Mucosa of gallbladder (tissue), 1 donor: Measurements from ENCODE around the gene TSSK6. TPM values are rescaled to one million over a fixed set of nuclear protein-coding genes. Genes with fewer than 3 reads are reported as not detected.

Experiments used
- DNase-seq: peaks from one replicate; pipeline ENCODE4 v3.0.0-alpha.2; 2020; ENCODE audit warnings: low spot score
- total RNA-seq: library from RNA; stranded (reverse); gene quantifications from one replicate; pipeline ENCODE4 v1.2.1, GENCODE V29; 2021
- donor health status: DM: no; HTN: no; CAD: no.

The TSSK6 gene
- total RNA-seq, 1 donor from 2014 or later: 3.3 TPM

DNA sequence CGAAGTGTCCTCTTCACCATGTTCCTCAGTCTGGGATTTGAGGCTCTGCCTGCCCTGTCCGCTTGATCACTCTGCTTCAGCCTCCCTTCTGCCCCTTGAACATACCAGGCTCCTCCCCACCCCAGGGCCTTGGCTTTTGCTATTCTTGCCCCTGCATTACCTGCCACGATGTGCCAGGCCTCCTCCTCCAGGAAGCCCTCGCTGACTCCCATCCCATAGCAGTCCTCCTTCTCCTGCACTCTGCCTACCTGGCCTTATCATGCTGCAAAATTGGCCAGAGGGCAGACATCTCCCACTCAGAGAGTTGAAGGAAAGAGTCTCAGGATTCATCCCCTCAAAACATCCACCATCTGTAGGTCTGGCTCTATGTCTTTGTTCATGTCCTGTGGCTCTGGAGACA lies 15.5 kb upstream of the TSSK6 start:
- no peak for DNase-seq

DNA sequence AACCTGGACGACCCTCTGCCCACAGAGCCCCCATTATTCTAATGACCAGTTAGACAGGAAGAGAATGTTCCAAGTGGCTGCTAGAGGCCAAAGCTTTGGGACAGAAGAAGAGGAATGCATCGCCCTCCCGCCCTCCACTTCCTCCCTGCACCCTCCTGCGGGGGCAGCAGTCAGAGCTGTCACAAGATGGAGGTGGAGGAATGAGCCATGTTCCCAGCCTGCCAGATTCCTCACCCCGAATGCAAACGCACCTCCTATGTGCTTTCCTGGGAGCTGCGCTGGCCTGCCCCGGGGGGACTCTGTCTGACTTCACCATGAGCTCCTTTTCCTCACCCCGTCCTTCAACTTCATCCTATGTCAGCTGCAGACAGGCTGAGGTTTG lies 15.1 kb upstream of the TSSK6 start:
- no peak for DNase-seq

DNA sequence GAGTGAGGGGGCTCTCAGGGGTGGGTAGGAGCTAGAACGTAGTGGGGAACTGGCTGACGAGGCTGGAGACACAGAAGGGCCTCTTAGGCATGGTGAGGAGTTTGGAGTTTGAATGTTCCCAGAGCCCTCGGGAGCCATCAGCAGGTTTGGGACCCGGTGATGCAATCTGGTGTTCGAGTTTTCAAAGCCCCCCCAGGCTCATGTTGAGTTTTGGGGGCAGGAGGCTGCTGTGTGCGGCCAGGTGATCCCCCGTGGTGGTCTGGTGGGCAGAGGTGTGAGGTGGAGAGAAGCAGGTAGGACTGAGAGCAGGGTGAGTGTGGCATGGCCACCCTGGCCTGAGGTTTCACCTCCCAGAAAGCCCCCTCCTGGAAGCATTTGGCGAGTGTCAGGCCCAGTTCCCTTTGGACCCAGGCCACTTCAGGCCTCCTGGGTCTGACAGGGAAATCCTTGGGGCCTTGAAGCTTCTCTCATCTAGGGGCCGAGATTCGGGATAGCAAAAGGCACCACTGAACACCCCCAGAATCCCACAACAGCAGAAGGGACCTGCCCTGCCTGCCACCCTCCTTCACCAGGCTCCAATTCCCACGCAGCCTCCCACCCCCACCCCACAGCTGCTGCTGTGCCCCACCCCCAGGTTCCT lies 14.6 kb upstream of the TSSK6 start:
- no peak for DNase-seq

DNA sequence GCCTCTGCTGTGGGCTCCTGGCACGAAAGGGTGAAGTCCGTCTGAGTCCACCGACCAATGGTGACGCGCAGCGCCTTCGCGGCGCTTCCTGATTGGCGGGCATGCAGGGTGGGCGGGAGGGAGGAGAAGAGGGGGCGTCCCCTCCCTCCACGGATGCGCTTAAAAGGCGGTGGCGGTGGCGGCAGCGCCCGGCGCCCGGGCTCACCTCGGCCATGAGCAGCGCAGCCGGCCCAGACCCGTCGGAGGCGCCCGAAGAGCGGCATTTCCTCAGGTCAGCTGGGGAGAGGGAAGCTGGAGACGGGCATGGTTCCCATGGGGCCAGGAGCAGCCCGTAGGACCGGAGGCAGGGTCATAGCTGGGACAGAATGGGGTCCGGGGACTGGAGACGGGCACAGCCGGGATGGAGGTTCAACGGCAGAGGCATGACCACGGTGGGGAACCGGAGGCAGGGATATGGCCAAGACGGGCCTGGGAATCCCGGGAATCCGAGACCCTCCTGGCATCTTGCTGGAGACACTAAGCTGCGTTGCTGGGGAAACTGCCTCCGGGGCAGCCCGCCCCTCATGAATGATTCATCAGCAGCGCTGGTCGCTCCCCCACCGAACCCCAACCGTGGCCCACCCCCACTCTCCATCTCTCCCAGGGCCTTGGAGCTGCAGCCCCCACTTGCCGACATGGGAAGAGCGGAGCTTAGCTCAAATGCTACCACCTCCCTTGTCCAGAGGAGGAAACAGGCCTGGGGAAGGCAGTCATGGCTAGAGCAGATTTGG lies 13.6 kb upstream of the TSSK6 start, which contains the start of gene YJEFN3:
YJEFN3 (plus strand) TSS at position 191 of the 770 bp plus-strand sequence; CDS start at position 213, 22 bp downstream.
- DNase-seq: peak; percentile 36

DNA sequence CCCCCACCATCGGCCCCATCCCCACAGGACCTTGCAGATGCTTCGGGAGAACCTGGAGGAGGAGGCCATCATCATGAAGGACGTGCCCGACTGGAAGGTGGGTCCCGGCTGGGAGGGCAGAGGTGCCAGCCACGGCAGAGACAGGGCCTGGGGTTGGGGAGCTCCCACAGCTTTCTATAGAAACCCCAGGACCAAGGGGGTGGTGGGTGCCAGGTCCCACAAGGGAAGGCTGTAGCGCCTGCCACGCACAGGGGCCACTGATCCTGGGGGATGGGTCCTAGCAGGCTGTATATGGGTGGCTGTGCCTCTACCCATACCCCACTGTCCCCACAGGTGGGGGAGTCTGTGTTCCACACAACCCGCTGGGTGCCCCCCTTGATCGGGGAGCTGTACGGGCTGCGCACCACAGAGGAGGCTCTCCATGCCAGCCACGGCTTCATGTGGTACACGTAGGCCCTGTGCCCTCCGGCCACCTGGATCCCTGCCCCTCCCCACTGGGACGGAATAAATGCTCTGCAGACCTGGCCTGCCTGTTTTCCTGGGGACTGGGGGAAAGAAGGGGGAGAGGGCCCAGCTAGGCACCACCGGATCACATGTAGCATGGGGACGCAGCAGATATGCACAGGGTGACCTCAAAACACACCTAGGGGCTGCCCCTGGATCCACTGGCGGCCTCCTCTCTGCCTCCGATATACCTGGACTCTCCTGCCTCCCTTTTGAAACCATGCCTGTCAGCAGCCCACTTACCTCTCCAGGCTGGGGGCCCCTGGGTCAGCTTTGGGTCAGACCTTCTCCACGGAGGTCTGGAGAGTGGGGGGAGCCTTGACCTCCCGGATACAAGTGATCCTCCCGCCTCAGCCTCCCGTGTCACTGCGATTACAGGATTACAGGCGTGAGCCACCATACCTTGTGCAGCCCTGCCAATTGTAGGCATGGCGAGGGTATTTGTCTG lies 12.6 kb upstream of the TSSK6 start:
- no peak for DNase-seq

DNA sequence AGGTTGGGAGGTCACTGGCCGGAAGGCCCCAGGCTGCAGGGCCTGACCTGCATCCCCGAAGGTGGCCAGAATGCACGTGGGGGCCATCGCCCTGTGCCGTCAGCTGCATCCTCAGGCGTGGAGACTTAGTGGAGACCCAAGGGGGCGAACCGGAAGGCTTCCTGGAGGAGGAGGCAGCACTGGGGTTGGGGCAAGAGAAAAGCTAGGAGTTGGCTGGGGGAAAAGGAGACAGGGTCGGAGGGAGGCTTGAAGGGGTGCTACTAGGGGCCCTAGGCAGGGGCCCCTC lies 12.0 kb upstream of the TSSK6 start:
- DNase-seq: no peak

DNA sequence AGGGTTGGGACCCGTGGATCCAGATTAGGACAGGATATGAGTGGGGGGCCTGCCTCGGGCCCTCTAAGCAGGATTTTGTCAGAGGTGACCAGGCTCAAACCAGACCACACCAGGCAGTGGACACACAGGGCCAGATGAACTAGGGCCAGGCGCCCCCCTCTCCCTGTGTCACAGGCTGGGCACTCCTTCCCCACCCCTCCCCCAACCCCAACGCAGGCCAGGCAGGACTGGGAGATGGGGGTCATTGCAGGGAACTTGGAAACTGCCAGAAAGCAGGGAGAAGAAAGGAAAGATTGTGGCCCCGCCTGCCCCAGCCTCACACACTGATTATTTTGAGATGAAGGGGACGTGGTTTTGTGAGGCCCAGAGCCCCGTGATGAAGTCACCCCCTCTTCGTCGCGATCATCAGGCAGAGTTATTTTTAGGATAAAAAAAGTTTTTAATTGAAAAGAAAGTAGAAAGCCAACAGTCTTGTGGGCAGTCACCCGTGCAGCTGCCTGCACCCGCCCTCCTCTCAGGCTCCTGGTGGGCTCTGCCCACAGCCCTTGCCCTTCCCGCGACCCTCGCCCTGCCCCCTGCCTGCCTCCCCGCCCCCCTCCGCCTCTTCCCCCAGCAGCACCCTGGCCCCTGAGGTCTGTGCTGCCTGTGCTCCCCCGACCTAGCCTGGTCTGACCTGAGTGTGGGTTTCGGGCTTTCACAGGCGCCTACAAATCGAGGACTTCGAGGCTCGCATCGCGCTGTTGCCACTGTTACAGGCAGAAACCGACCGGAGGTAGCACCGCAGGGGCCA lies 11.4 kb upstream of the TSSK6 start:
- no peak for DNase-seq

DNA sequence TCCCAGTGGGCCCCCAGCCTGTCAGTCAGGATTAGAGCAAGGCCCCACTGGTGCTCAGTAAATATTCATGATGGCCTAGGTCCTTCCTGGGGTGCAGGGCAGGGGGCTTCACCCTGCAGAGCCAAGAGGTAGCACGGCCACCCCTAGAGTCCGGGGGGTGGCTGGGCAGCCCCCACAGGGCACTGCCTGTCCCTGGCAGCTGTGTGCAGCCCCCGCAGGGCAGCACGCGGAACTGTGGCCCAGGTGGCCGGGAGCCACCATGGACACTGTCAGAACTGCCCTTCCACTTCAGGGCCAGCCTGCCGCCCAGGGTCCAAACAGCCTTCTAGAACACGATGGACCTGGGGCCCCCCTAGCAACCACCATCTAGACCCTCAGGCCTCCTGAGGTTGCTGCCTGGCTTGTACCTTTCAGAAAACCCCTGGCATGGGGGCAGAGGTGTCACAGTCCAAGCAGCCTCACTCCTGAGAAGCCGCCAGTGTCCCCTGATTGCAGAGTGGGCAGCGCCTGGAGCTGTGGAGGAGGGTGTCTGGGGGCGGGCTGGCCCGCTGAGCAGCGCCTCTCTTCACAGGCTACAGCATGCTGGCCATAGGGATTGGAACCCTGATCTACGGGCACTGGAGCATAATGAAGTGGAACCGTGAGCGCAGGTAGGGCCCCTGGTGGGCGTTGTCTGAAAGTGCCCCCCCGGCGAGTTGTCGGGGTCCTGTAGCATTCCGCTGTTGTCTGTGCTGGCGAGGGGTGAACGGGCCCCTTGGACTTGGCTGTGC lies 10.4 kb upstream of the TSSK6 start:
- no peak for DNase-seq

DNA sequence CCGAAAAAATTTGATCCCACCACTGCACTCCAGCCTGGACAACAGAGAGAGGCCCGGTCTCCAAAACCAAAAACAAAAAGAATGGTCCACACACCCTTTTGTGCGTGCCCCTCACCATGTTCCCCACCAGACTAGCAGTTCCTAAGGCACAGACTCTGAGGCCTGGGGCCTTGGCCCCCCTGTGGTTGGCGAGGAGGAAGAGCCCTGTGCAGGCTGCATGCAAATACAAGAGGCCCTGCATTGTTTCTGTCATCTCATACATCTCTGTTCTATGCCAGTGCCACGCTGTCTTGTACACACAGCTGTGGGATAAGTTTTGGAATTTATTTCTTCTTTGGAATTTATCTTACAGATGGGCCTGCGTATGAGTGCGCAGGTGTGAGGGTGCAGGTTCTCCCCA lies 8.7 kb upstream of the TSSK6 start:
- no peak for DNase-seq

DNA sequence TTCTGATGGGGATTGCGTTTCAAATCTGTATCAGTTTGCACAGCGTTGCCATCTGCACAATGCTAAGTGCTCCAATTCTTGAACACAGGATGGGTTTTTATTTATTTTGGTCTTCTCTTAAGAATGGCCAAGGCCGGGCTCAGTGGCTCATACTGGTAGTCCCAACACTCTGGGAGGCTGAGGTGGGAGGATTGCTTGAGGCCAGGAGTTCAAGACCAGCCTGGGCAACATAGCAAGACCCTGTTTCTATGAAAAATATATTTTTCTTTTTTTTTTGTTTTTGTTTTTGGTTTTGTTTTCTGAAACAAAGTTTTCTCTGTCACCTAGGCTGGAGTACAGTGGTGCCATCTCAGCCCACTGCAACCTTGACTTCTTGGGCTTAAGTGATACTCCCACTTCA lies 7.8 kb upstream of the TSSK6 start:
- DNase-seq: no peak

DNA sequence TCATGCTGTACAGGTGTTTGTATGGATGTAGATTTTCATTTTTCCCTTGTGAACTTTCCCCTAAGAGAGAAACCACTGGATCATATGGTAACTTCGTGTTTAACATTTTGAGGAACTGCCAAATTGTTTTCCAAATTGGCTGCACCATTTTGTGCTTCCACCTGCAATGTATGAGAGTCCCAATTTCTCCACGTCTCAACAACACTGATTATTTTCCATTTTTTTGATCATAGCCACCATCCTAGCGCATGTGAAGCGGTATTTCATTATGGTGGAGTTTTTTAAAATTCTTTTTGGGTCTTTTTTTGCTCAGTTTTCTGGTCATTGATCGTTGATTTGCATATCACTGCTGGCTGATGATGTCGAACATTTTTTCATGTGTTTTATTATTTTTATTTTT lies 5.6 kb upstream of the TSSK6 start:
- DNase-seq: no peak

DNA sequence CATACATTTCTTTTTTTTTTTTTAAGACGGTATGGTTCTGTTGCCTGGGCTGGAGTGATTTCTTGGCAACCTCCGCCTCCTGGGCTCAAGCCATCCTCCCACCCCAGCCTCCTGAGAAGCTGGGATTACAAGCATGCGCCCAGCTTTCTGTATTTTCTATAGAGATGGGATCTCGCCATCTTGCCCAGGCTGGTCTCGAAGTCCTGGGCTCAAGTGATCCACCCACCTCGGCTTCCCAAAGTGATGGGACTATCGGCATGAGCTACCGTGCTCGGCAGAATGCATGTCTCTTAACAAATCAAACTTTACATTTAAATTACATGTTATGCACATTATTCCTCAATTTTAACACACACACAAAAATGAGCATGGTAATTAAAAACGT lies 1.9 kb upstream of the TSSK6 start:
- DNase-seq: no peak

DNA sequence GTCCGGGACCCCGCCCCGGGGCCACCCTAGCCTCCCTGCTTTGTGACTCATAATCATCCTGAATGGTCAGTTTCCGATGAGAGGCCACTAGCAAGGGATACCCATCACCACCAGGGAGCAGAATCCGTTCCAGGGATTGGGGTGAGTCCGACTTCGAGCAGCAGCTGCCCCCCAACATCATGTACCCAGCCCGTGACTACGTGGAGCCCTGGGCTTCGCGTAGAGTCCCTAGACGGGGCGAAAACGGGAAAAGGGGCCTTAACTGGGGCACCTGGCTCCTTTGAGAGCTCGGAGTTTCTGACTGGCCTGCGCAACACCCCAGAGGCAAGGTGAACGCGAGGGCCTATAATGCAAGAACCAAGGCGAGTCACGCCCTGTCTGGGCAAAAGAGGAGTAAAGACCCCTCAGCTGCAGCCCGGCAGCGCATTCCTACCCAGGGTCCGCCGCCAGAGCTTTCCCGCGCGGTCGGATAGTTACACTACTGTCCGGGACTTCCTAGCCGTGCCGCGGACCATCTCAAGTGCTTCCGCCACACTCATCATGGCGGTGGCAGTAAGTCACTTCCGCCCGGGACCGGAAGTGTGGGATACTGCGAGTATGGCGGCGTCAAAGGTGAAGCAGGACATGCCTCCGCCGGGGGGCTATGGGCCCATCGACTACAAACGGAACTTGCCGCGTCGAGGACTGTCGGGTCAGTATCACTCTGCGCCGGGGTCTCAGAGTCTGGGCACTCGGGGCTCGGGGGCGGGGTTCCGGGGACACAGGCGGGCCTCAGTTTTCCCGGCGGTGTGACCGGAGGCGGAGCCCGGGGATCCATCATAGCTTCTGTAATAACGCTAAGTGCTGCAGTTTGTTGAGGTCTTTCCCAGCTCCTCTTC lies 533 bp upstream of the TSSK6 start, which contains the start of gene NDUFA13:
NDUFA13 (plus strand) TSS at position 584 of the 878 bp plus-strand sequence; CDS start at position 598, 14 bp downstream.
- peak; percentile 96 for DNase-seq

DNA sequence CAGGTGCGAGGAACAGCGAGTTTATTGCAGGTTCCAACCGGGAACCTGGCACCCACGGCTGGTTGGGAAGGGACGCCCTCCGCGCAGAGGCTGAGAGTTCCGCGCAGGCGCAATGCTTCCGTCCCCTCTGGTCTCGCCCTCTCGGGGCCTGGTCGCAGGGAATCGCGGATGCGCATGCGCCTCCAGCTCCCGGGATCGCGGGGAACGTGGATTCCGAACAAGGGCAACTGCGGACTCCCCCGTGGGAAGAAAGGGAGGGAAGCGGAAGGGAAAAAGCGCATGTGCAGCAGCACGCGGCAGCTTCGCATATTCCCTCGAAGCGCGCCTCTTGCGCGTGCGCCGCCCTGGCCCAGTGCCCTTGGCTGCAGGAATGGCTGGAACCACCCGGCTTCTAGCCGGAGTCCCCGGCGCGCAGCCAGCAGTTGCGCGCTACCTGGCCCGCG lies 1.1 kb downstream of the TSSK6 start:
- DNase-seq: peak; percentile 76

DNA sequence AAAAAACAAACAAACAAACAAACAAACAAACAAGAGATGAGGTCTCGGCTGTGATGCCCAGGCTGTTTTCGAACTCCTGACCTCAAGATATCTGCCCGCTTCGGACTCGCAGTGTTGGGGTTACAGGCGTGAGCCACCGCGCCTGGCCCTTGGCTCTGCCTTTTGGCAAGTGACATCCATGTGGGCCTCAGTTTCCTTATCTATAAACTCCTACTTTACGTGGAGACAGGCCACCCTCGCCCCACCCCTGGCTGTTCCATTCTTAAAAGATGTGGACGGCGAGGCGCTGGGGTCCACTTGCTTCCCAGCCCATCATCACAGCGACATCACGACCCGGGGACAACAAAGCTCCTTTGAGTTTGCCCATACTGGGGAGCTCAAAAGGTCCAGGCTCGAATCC lies 1.7 kb downstream of the TSSK6 start:
- DNase-seq: no peak

DNA sequence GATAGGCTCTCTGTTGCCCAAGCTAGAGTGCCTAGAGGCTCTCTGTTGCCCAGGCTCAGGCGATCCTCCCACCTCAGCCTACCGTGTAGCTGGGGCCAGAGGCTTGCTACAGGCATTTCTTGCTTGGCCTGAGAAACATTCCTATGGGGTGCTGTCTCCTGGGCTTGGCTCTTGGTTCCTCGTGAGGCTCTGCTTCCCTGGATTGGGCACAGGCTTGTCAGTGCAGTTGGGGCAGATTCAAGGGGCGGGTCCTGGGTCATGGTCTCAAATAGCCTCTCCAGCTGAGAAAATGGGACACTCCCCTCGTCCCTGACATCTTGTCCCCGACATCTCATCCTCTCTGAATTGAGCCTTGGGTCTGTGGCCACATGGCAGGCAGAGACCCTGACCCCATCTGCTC lies 4.9 kb downstream of the TSSK6 start:
- DNase-seq: no peak

DNA sequence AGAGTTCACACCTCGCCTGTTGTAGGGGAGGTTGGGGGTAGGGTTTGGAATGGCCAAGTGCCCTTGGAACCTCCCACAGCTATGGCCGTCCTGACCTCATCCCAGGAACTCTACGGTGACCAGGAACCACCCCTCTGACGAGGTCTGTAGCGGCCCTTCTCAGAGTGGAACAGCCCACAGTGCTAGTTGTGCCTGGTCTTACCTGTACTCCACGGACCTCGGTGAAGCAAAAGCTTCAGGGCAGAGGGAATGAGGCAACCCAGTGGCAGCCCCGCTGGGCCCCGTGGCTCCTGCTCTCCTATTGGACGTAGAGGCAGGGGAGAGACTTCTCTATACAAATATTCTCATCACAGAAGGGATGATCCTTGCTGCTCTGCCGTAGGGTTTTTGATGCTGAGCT lies 7.1 kb downstream of the TSSK6 start:
- DNase-seq: no peak

DNA sequence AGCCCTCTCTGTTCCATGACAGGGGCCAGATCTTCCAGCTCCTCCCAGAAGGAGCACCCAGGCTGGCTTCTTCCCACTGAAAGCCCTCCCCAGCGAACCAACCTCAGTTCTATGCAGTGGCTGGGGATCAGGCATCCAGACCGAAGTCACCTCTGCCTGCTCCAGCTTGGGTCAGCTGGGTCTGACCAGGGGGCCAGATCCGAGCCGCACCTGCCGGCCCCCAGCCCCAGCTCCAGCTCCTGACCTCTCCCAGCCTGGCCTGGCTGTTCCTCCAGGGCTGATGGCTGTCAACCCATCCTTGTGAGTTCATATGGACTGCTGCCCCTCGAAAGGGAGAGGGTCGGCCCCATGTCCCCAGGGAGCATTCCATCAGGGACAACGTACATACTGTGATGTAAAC lies 8.0 kb downstream of the TSSK6 start:
- no peak for DNase-seq

DNA sequence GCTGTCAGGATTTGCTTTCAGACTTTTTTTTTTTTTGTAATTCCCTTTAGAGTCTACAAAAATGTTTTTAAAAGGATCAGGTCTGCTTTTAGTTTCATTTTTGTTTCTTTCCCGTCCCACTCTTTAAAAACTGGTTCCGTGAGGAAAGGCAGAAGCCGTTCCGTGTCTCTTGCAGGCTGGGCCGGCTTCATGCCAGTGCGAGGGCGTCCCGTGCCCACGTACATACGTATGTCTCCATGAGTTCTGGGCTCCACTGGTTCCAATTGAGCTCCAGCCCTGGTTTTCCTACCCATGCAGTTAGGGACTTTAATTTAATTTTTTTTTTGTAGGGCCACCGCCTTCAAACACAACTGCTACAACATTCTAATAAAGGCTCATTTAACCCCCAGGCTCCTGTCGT lies 8.8 kb downstream of the TSSK6 start:
- no peak for DNase-seq
